Panc1 (cell line): ENCODE results near the gene ATAD2B. TPM values are rescaled to one million over a fixed set of nuclear protein-coding genes. Genes with fewer than 3 reads are reported as not detected.

Source experiments
- total RNA-seq: library from RNA; stranded (reverse); gene quantifications from one replicate; pipeline ENCODE4 v1.2.1, GENCODE V29; 2021; ENCODE audit not compliant: unreplicated experiment

Gene ATAD2B
- total RNA-seq, 1 experiment from 2014 or later = 17.9 TPM

Other genes starting within 250 kb of the ATAD2B start
- 23.3 TPM for gene UBXN2A, start 13.3 kb upstream of the ATAD2B start, total RNA-seq
- 0.23 TPM for gene MFSD2B, start 83.0 kb upstream of the ATAD2B start, total RNA-seq
- gene WDCP, start 120.3 kb upstream of the ATAD2B start, total RNA-seq = 20.0 TPM
- gene FKBP1B, start 122.6 kb upstream of the ATAD2B start, total RNA-seq = 19.9 TPM
- 129 TPM for gene SF3B6, start 149.2 kb upstream of the ATAD2B start, total RNA-seq
- 51.3 TPM for gene TP53I3, start 157.7 kb upstream of the ATAD2B start, total RNA-seq
- 1.3 TPM for gene PFN4, start 196.2 kb upstream of the ATAD2B start, total RNA-seq
- 23.0 TPM for gene FAM228B, start 196.3 kb upstream of the ATAD2B start, total RNA-seq
- gene FAM228A, start 247.9 kb upstream of the ATAD2B start, total RNA-seq = not detected